HepG2 (cell line): ENCODE data around the gene TTLL10. TPM values are rescaled to one million over a fixed set of nuclear protein-coding genes. Genes with fewer than 3 reads are reported as not detected.

Experiments
- ATAC-seq: fragments of 200-7000 bp; cut with Tn5 transposase; 3 replicates; pipeline ENCODE4 v1.9.1; 2020; ENCODE audit warnings: mild to moderate bottlenecking, moderate library complexity
- BruUV-seq: library from RNA; stranded (reverse); fragments of 400-500 nt; replicated peaks from 2 replicates; lab custom pipeline; 2021; lab: Mats Ljungman, UMichigan
- CTCF ChIA-PET: fragments of 300-600 bp; formaldehyde crosslinking; extraction: SDS; loops from one replicate; lab custom pipeline; 2021; ENCODE audit warnings: low total read pairs, inconsistent platforms, low intra/inter-chr PET ratio; lab: Yijun Ruan, JAX
- POLR2A ChIA-PET: fragments of 350-600 bp; sonication (Branson Sonifier 250); formaldehyde crosslinking; loops from one replicate; lab custom pipeline; 2020; ENCODE audit warnings: antibody characterized with exemption, inconsistent platforms; lab: Yijun Ruan, JAX
- DNase-seq: peaks from one replicate; pipeline ENCODE4 v3.0.0-alpha.2; 2015; ENCODE audit warnings: low spot score
- FAIRE-seq: peaks from 3 replicates; lab custom pipeline; 2011; peaks lifted over from hg19 to GRCh38; lab: Jason Lieb, UNC
- H2AFZ ChIP-seq: one replicate; pipeline ENCODE4 v1.6.1; 2011; ENCODE audit warnings: low read length, inconsistent platforms
- H3K27ac ChIP-seq: fragments of 300-600 bp; 3 replicates; pipeline ENCODE4 v1.8.0; 2011; ENCODE audit warnings: mixed run types, mild to moderate bottlenecking, mixed read lengths, low read length, inconsistent platforms; ENCODE audit not compliant: insufficient read depth; ENCODE audit errors: extremely low read length
- H3K27me3 ChIP-seq, 2 experiments: fragments of 200-600 bp in 1 of 2; 2 replicates in 1 of 2; 3 replicates in 1 of 2; pipeline versions ENCODE4 v1.6.0 to v1.8.0; 2011; ENCODE audit warnings: low read length in 2 of 2, mild to moderate bottlenecking in 2 of 2, moderate library complexity in 2 of 2, inconsistent platforms in 1 of 2; ENCODE audit not compliant: insufficient read depth in 2 of 2, control insufficient read depth in 1 of 2
- H3K36me3 ChIP-seq, 2 experiments: fragments of 200-600 bp in 1 of 2; replicated peaks in 1 of 2; 2 replicates in 1 of 2; 3 replicates in 1 of 2; pipeline versions ENCODE4 v1.5.1 to v1.8.0; 2011; ENCODE audit warnings: low read length in 2 of 2, inconsistent platforms in 1 of 2; ENCODE audit not compliant: insufficient read depth in 2 of 2, control insufficient read depth in 1 of 2
- H3K4me1 ChIP-seq: 2 replicates; pipeline ENCODE4 v1.5.1; 2012; ENCODE audit warnings: low read length, inconsistent platforms; ENCODE audit not compliant: insufficient read depth
- H3K4me2 ChIP-seq: 2 replicates; pipeline ENCODE4 v1.6.0; 2011; ENCODE audit warnings: low read depth, low read length, inconsistent platforms
- H3K4me3 ChIP-seq, 3 experiments: fragments of 200-600 bp in 1 of 3; sonication (generic), shearing (Covaris generic) in 1 of 3; replicated peaks in 1 of 3; 2 replicates each; pipeline ENCODE4 v1.5.1; 2011 to 2016; ENCODE audit warnings: low read length in 3 of 3, inconsistent platforms in 2 of 3, low read depth in 2 of 3, mild to moderate bottlenecking in 2 of 3, control low read depth in 1 of 3, mixed read lengths in 1 of 3; ENCODE audit not compliant: insufficient read depth in 1 of 3
- H3K79me2 ChIP-seq: one replicate; pipeline ENCODE4 v1.6.1; 2011; ENCODE audit warnings: low read length, inconsistent platforms; ENCODE audit not compliant: insufficient read depth
- H3K9ac ChIP-seq: 2 replicates; pipeline ENCODE4 v1.6.0; 2011; ENCODE audit warnings: mild to moderate bottlenecking, low read depth, low read length, inconsistent platforms; ENCODE audit not compliant: insufficient read depth
- H3K9me3 ChIP-seq: 2 replicates; pipeline ENCODE4 v1.5.1; 2012; ENCODE audit warnings: mild to moderate bottlenecking, low read length
- H4K20me1 ChIP-seq: 2 replicates; pipeline ENCODE4 v1.6.0; 2011; ENCODE audit warnings: inconsistent platforms, mild to moderate bottlenecking, low read length, moderate library complexity; ENCODE audit not compliant: insufficient read depth
- AGO2 ChIP-seq: fragments of 200-400 bp; formaldehyde crosslinking; optimal IDR thresholded peaks from 2 replicates; pipeline ENCODE3; 2017; ENCODE audit warnings: mild to moderate bottlenecking, low read depth, low read length, moderate library complexity
- ARID5B ChIP-seq: IDR thresholded peaks from 2 replicates; pipeline ENCODE4 v1.4.0; 2020; ENCODE audit warnings: mild to moderate bottlenecking, missing genetic modification reagents
- GPN1 ChIP-seq: sonication (generic); formaldehyde crosslinking; IDR thresholded peaks from 2 replicates; pipeline ENCODE4 v1.5.1; 2020; ENCODE audit warnings: missing genetic modification reagents, borderline replicate concordance
- HMGA1 ChIP-seq: sonication (generic); formaldehyde crosslinking; conservative IDR thresholded peaks from 2 replicates; pipeline ENCODE4 v1.4.0; 2020; ENCODE audit warnings: missing genetic modification reagents
- JUND ChIP-seq: sonication (generic); formaldehyde crosslinking; IDR thresholded peaks from 2 replicates; pipeline ENCODE4 v1.8.0; 2022; ENCODE audit warnings: mild to moderate bottlenecking, missing genetic modification reagents
- RBFOX2 ChIP-seq: fragments of 200-400 bp; formaldehyde crosslinking; IDR thresholded peaks from 2 replicates; pipeline ENCODE4 v1.6.1; 2017; ENCODE audit warnings: low read depth, mild to moderate bottlenecking, low read length
- TEAD2 ChIP-seq: sonication (generic); formaldehyde crosslinking; IDR thresholded peaks from 2 replicates; pipeline ENCODE4 v1.9.0; 2021; ENCODE audit warnings: missing genetic modification reagents
- ZNF143 ChIP-seq: sonication (generic); formaldehyde crosslinking; IDR thresholded peaks from 2 replicates; pipeline ENCODE4 v1.4.0; 2020; ENCODE audit warnings: missing genetic modification reagents
- ZNF609 ChIP-seq: sonication (generic); formaldehyde crosslinking; IDR thresholded peaks from 2 replicates; pipeline ENCODE4 v1.4.0; 2020; ENCODE audit warnings: mild to moderate bottlenecking, missing genetic modification reagents, borderline replicate concordance
- WGBS: methylation state at CpG from one replicate; pipeline ENCODE4 v1.1.6; 2017; ENCODE audit warnings: low lambda C conversion rate; 5-methylcytosine and 5-hydroxymethylcytosine counted together
- in situ Hi-C: cut with HindIII; loops from 2 replicates; pipeline ENCODE4 v1.10.0; 2017; ENCODE audit warnings: low pct_unique_long_range_greater_than_20kb; ENCODE audit not compliant: extremely low pct_ligation_motif_present
- intact Hi-C: fragments of 100-400 bp; cut with micrococcal nuclease; formaldehyde crosslinking; loops from one replicate; pipeline ENCODE4 v1.10.0; 2022; ENCODE audit not compliant: unreplicated experiment
- polyA plus RNA-seq, 8 experiments: library from polyadenylated mRNA; depleted of rRNA in 3 of 8; stranded (reverse) in 7 of 8; unstranded in 1 of 8; fragments of >200 nt; fragmentation: Illumina TruSeq in 4 of 8; extraction: Trizol in 4 of 8; gene quantifications; 2 replicates each; pipeline versions ENCODE4 v1.2.1 to v1.2.3, GENCODE V29; 2011 to 2016; ENCODE audit warnings: low read depth in 4 of 8, missing spikeins in 1 of 8, mixed read lengths in 1 of 8; ENCODE audit not compliant: insufficient read depth in 1 of 8
- total RNA-seq, 5 experiments: library from RNA; depleted of rRNA; stranded (reverse); fragments of >200 nt; fragmentation: Illumina TruSeq; extraction: Trizol; gene quantifications; 2 replicates each; pipeline ENCODE4 v1.2.3, GENCODE V29; 2016; ENCODE audit warnings: low read depth in 1 of 5

TTLL10 gene
- total and polyA plus RNA-seq, 2 of the 13 experiments (the other 11 are each of a cell fraction or from before 2014, with no cell fraction given): not detected

- CTCF ChIA-PET: no interaction called here
- whole genome bisulfite sequencing: 93% methylated on average over 14 of the region's 30 CpGs
- H3K27ac ChIP-seq: no peak overlapping the region
- H3K9me3 ChIP-seq: no peaks in the 10 kb centered on the region
- H3K27me3 ChIP-seq: no peaks in the 10 kb centered on the region; a peak in 1 of 5 replicates
- no peak overlapping the region for H3K9ac ChIP-seq
- H3K36me3 ChIP-seq: peaks cover 19 to 47% of the 10 kb centered on the region in 2 experiments
- peaks cover 53% of the 10 kb centered on the region for H3K79me2 ChIP-seq
- ATAC-seq: no peak
- no peak for FAIRE-seq
- BruUV-seq: no TSS peak
- no peak overlapping the region for H3K4me2 ChIP-seq
- no peak for DNase-seq
- 0 out of 2 replicates have a peak, but pooled peaks cover 7% of the 10 kb centered on the region for H4K20me1 ChIP-seq
- in situ Hi-C loops: no loop called here
- no peak overlapping the region for H2AFZ ChIP-seq
- TF ChIP-seq ZNF143 (CRISPR knock-in tag) (no peak), GPN1 (no peak), ARID5B (CRISPR knock-in tag) (no peak), ZNF609 (CRISPR knock-in tag) (no peak), RBFOX2 (peak; percentile 48), AGO2 (peak; percentile 62), JUND (no peak), HMGA1 (CRISPR knock-in tag) (no peak), TEAD2 (CRISPR knock-in tag) (no peak)
- TF ChIP-seq, all 625 proteins: peak for 2
- H3K4me3 ChIP-seq: no peak overlapping the region
- H3K4me1 ChIP-seq: peaks cover 24% of the 10 kb centered on the region
- POLR2A ChIA-PET: no interaction called here
- intact Hi-C loops: no loop called here
These were observed 54.5 kb downstream of the TTLL10 start for GRCh38 chr1:1228187-1228586.
